GM13977 (cell line): ENCODE measurements around the gene PRSS53.

Source experiments
- DNase-seq: peaks from one replicate; pipeline ENCODE4 v3.0.0; 2012; ENCODE audit warnings: low spot score
- CTCF ChIP-seq: IDR thresholded peaks from 2 replicates; pipeline ENCODE4 v1.5.1; 2012; ENCODE audit warnings: mild to moderate bottlenecking, control low read depth; ENCODE audit not compliant: insufficient read depth; ENCODE audit errors: extremely low read depth, missing control alignments
- in situ Hi-C: fragments of 300-500 bp; cut with MboI; formaldehyde crosslinking; loops from one replicate; pipeline ENCODE4 v1.12.0; 2022; ENCODE audit warnings: low sequenced_read_pairs, low pct_unique_long_range_greater_than_20kb, mixed read lengths, inconsistent platforms; ENCODE audit not compliant: unreplicated experiment

PRSS53 gene

GRCh38 chr16:31117384-31118222, 28.9 kb upstream of the PRSS53 start, which contains the start of gene KAT8:
KAT8 (plus strand) TSS chr16:31117664; CDS start chr16:31117682, 18 bp downstream.
- in situ Hi-C loops = no loop called here
- DNase-seq = peak; percentile 99
- no peak for TF ChIP-seq CTCF

- no peak for TF ChIP-seq CTCF
- in situ Hi-C loops = no loop called here
- DNase-seq = no peak
Measured at GRCh38 chr16:31114468-31114867, 25.7 kb upstream of the PRSS53 start.

GRCh38 chr16:31113121-31114120, 24.7 kb upstream of the PRSS53 start:
- TF ChIP-seq CTCF = no peak
- no peak for DNase-seq
- in situ Hi-C loops = no loop called here

- in situ Hi-C loops = no loop called here
- no peak for DNase-seq
- TF ChIP-seq CTCF = no peak
Measured at GRCh38 chr16:31112711-31113110, 24.0 kb upstream of the PRSS53 start.

GRCh38 chr16:31111881-31112466, 23.2 kb upstream of the PRSS53 start:
- no peak for TF ChIP-seq CTCF
- no peak for DNase-seq
- in situ Hi-C loops = no loop called here
